A549 (cell line): ENCODE data around the gene KLF9. TPM values are rescaled to one million over a fixed set of nuclear protein-coding genes. Genes with fewer than 3 reads are reported as not detected.
"Not testable (repeated sequence)": the region's sequence is repeated elsewhere in the genome, so short reads cannot be mapped to it uniquely, and the experiment has no call there.

ENCODE experiments used
- ATAC-seq, 2 experiments: fragments of 200-7000 bp in 1 of 2; fragments of >200 bp in 1 of 2; cut with Nextera tagmentation in 1 of 2; cut with Tn5 transposase in 1 of 2; 3 replicates each; pipeline versions ENCODE4 v1.8.0 to v1.9.1; 2018 to 2020; ENCODE audit warnings: mild to moderate bottlenecking in 1 of 2, moderate library complexity in 1 of 2
- CTCF ChIA-PET: fragments of 300-600 bp; sonication (Branson Sonifier 250); formaldehyde crosslinking; extraction: SDS; loops from one replicate; lab custom pipeline; 2021; ENCODE audit warnings: antibody characterized with exemption, inconsistent platforms; lab: Yijun Ruan, JAX
- POLR2A ChIA-PET: fragments of 350-600 bp; formaldehyde crosslinking; extraction: SDS; loops from one replicate; lab custom pipeline; 2021; ENCODE audit warnings: antibody characterized with exemption, inconsistent platforms; lab: Yijun Ruan, JAX
- DNase-seq, 2 experiments: peaks; one replicate each; pipeline versions ENCODE4 v3.0.0 to v3.0.0-alpha.2; 2011 to 2016; ENCODE audit warnings: low read depth in 1 of 2, low spot score in 1 of 2
- FAIRE-seq: peaks from 2 replicates; lab custom pipeline; 2011; peaks lifted over from hg19 to GRCh38; lab: Jason Lieb, UNC
- H3K27ac ChIP-seq, 2 experiments: fragments of >200 bp; sonication (Bioruptor Twin); formaldehyde crosslinking; 3 replicates each; pipeline ENCODE4 v1.5.1; 2016 to 2017
- H3K4me1 ChIP-seq: fragments of >200 bp; sonication (Bioruptor Twin); formaldehyde crosslinking; 3 replicates; pipeline ENCODE4 v1.6.1; 2016
- H3K4me2 ChIP-seq: fragments of >200 bp; sonication (Bioruptor Twin); formaldehyde crosslinking; 3 replicates; pipeline ENCODE4 v1.6.1; 2016
- H3K4me3 ChIP-seq: fragments of >200 bp; sonication (Bioruptor Twin); formaldehyde crosslinking; 3 replicates; pipeline ENCODE4 v1.5.1; 2016
- H3K9me3 ChIP-seq: fragments of >200 bp; sonication (Bioruptor Twin); formaldehyde crosslinking; 3 replicates; pipeline ENCODE4 v1.6.1; 2016
- BHLHE40 ChIP-seq: IDR thresholded peaks from 2 replicates; pipeline ENCODE4 v1.6.1; 2012; ENCODE audit warnings: low read depth, low read length, inconsistent platforms
- CBX2 ChIP-seq: fragments of 200-600 bp; sonication (generic); IDR thresholded peaks from 2 replicates; pipeline ENCODE4 v1.6.1; 2016; ENCODE audit warnings: low read depth, mild to moderate bottlenecking, borderline replicate concordance
- CEBPB ChIP-seq, 2 experiments: fragments of >200 bp in 1 of 2; sonication (Bioruptor Twin) in 1 of 2; formaldehyde crosslinking in 1 of 2; IDR thresholded peaks; 2 replicates each; pipeline ENCODE4 v1.6.1; 2012 to 2016
- GATA3 ChIP-seq: IDR thresholded peaks from 2 replicates; pipeline ENCODE4 v1.6.1; 2012; ENCODE audit warnings: borderline replicate concordance
- HDAC2 ChIP-seq: fragments of 200-600 bp; sonication (generic); IDR thresholded peaks from 2 replicates; pipeline ENCODE4 v1.6.1; 2016
- HEYL ChIP-seq: fragments of 250-450 bp; sonication (Bioruptor Pico); IDR thresholded peaks from 2 replicates; pipeline ENCODE4 v1.8.0; 2021; ENCODE audit warnings: mild to moderate bottlenecking, moderate library complexity
- HOXB5 ChIP-seq: fragments of 250-450 bp; sonication (Bioruptor Pico); IDR thresholded peaks from 2 replicates; pipeline ENCODE4 v1.5.0; 2020; ENCODE audit warnings: mild to moderate bottlenecking, moderate library complexity
- JUN ChIP-seq, 2 experiments: fragments of >200 bp; sonication (Bioruptor Twin); formaldehyde crosslinking; IDR thresholded peaks; 2 replicates in 1 of 2; 3 replicates in 1 of 2; pipeline ENCODE4 v1.6.1; 2016 to 2017
- KDM1A ChIP-seq: fragments of 200-600 bp; sonication (generic); IDR thresholded peaks from 2 replicates; pipeline ENCODE4 v1.6.1; 2016; ENCODE audit warnings: low read depth, mild to moderate bottlenecking
- KDM5A ChIP-seq: fragments of 200-600 bp; sonication (generic); IDR thresholded peaks from 2 replicates; pipeline ENCODE4 v1.6.1; 2016; ENCODE audit warnings: antibody characterized with exemption, mild to moderate bottlenecking
- MYC ChIP-seq: IDR thresholded peaks from 2 replicates; pipeline ENCODE4 v1.6.1; 2012; ENCODE audit warnings: mild to moderate bottlenecking, inconsistent platforms, low read length, improper control_type of control experiment, borderline replicate concordance
- NPAS2 ChIP-seq: fragments of 250-450 bp; sonication (Bioruptor Pico); IDR thresholded peaks from 2 replicates; pipeline ENCODE4 v1.8.0; 2022; ENCODE audit warnings: mild to moderate bottlenecking, moderate library complexity, borderline replicate concordance
- NR3C1 ChIP-seq: fragments of >200 bp; sonication (Bioruptor Twin); formaldehyde crosslinking; IDR thresholded peaks from 3 replicates; pipeline ENCODE4 v1.6.1; 2017
- PHF8 ChIP-seq: fragments of 200-600 bp; sonication (generic); IDR thresholded peaks from 2 replicates; pipeline ENCODE4 v1.6.1; 2016; ENCODE audit warnings: low read depth, mild to moderate bottlenecking, antibody characterized with exemption, moderate library complexity, borderline replicate concordance
- POLR2AphosphoS2 ChIP-seq: conservative IDR thresholded peaks from 2 replicates; pipeline ENCODE4 v1.6.1; 2012; ENCODE audit warnings: low read length, improper control_type of control experiment, inconsistent platforms
- RFX5 ChIP-seq: fragments of 450-650 bp; IDR thresholded peaks from 2 replicates; pipeline ENCODE4 v1.7.1; 2014; ENCODE audit warnings: antibody characterized with exemption, mild to moderate bottlenecking, moderate library complexity
- TP53 ChIP-seq: fragments of 250-450 bp; sonication (Bioruptor Pico); IDR thresholded peaks from 2 replicates; pipeline ENCODE4 v1.5.0; 2021; ENCODE audit warnings: mild to moderate bottlenecking, moderate library complexity
- WGBS: methylation state at CpG from one replicate; pipeline ENCODE4 v1.1.6; 2017; ENCODE audit errors: missing lambda C conversion rate; 5-methylcytosine and 5-hydroxymethylcytosine counted together
- polyA plus RNA-seq, 4 experiments: library from polyadenylated mRNA; depleted of rRNA in 3 of 4; stranded (reverse); fragments of >200 nt; fragmentation: RNase III in 1 of 4; extraction: RNeasy Plus Mini Kit Qiagen cat#74134 plus additional on column Dnase treatment in 1 of 4; gene quantifications; 2 replicates in 3 of 4; 3 replicates in 1 of 4; pipeline ENCODE4 v1.2.3, GENCODE V29; 2011 to 2017
- TF ChIP-seq, protein P1 (sequence below): fragments of 200-600 bp; sonication (generic); IDR thresholded peaks from 2 replicates; pipeline ENCODE4 v1.6.1; 2016; ENCODE audit warnings: antibody characterized with exemption, mild to moderate bottlenecking, moderate library complexity
- TF ChIP-seq, protein P2 (sequence below): fragments of >200 bp; sonication (Bioruptor Twin); formaldehyde crosslinking; IDR thresholded peaks from 2 replicates; pipeline ENCODE4 v1.6.1; 2016

Gene KLF9
- polyA plus RNA-seq, 2 of the 4 experiments (the other 2 are of a cell fraction) = 0.76 to 3.9 TPM

GRCh38 chr9:70403166-70403565, 11.3 kb downstream of the KLF9 start (continued):
- TF ChIP-seq KDM1A = no peak

GRCh38 chr9:70402213-70402612, 12.2 kb downstream of the KLF9 start:
- CTCF ChIA-PET = interaction anchor here (0.6 to 2.5 kb wide), 8 partner anchors 9 to 200 kb away, joined by 3 to 9 read pairs (median 4); partner anchors contain the start of gene KLF9
- ATAC-seq (no peak), FAIRE-seq (no peak), DNase-seq (no peak)
- H3K27ac ChIP-seq = no peak overlapping the region
- H3K9me3 ChIP-seq = no peaks in the 10 kb centered on the region
- H3K4me2 ChIP-seq = no peak overlapping the region
- H3K4me1 ChIP-seq = no peaks in the 10 kb centered on the region
- POLR2A ChIA-PET = no interaction called here
- no peak overlapping the region for H3K4me3 ChIP-seq
- TF ChIP-seq CBX2 (no peak), POLR2AphosphoS2 (no peak), TP53 (CRISPR knock-in tag) (no peak), BHLHE40 (no peak), NR3C1 (no peak), HEYL (no peak), NPAS2 (CRISPR knock-in tag) (no peak), MYC (no peak), PHF8 (no peak), JUN (IDR thresholded peaks at IDR 0.05) (no peak), KDM1A (no peak), HOXB5 (no peak), RFX5 (no peak), KDM5A (no peak), HDAC2 (no peak), GATA3 (no peak), CEBPB (IDR thresholded peaks at IDR 0.05) (no peak)
- TF ChIP-seq, protein P1, sequence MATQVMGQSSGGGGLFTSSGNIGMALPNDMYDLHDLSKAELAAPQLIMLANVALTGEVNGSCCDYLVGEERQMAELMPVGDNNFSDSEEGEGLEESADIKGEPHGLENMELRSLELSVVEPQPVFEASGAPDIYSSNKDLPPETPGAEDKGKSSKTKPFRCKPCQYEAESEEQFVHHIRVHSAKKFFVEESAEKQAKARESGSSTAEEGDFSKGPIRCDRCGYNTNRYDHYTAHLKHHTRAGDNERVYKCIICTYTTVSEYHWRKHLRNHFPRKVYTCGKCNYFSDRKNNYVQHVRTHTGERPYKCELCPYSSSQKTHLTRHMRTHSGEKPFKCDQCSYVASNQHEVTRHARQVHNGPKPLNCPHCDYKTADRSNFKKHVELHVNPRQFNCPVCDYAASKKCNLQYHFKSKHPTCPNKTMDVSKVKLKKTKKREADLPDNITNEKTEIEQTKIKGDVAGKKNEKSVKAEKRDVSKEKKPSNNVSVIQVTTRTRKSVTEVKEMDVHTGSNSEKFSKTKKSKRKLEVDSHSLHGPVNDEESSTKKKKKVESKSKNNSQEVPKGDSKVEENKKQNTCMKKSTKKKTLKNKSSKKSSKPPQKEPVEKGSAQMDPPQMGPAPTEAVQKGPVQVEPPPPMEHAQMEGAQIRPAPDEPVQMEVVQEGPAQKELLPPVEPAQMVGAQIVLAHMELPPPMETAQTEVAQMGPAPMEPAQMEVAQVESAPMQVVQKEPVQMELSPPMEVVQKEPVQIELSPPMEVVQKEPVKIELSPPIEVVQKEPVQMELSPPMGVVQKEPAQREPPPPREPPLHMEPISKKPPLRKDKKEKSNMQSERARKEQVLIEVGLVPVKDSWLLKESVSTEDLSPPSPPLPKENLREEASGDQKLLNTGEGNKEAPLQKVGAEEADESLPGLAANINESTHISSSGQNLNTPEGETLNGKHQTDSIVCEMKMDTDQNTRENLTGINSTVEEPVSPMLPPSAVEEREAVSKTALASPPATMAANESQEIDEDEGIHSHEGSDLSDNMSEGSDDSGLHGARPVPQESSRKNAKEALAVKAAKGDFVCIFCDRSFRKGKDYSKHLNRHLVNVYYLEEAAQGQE = no peak
- TF ChIP-seq, protein P2, sequence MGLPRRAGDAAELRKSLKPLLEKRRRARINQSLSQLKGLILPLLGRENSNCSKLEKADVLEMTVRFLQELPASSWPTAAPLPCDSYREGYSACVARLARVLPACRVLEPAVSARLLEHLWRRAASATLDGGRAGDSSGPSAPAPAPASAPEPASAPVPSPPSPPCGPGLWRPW = no peak
- WGBS = 88% methylated on average over 1 of the region's 1 CpG

- ATAC-seq, H3K27ac ChIP-seq, POLR2A ChIA-PET, H3K9me3 ChIP-seq, FAIRE-seq, DNase-seq, H3K4me2 ChIP-seq, H3K4me1 ChIP-seq, H3K4me3 ChIP-seq: not testable (repeated sequence)
- CTCF ChIA-PET = interaction anchor here (0.6 to 2.5 kb wide), 6 partner anchors 8 to 110 kb away, joined by 3 to 9 read pairs (median 4); partner anchors contain the start of gene KLF9
- WGBS = 86% methylated on average over 6 of the region's 6 CpGs
Measured at GRCh38 chr9:70401241-70401640, 13.2 kb downstream of the KLF9 start.
